Right renal pelvis (tissue), 4 donors: ENCODE measurements around the gene LY9. TPM values are rescaled to one million over a fixed set of nuclear protein-coding genes. Genes with fewer than 3 reads are reported as not detected.
"Not testable (repeated sequence)": the region's sequence is repeated elsewhere in the genome, so short reads cannot be mapped to it uniquely, and the experiment has no call there.

Experiments used
- DNase-seq, 4 donors: peaks; one replicate each; pipeline ENCODE4 v3.0.0-alpha.2; 2013; ENCODE audit warnings: low read depth in 4 of 4, low spot score in 3 of 4, missing footprints in 1 of 4
- polyA plus RNA-seq, 4 donors: library from polyadenylated mRNA; unstranded; fragments of 120-200 nt; gene quantifications; one replicate each; pipeline ENCODE4 v1.2.1, GENCODE V29; 2013; ENCODE audit not compliant: insufficient read length in 4 of 4

LY9 gene
- polyA plus RNA-seq, 4 donors, result 0.08 to 0.17 (median 0.10) TPM; not detected in 1

DNA sequence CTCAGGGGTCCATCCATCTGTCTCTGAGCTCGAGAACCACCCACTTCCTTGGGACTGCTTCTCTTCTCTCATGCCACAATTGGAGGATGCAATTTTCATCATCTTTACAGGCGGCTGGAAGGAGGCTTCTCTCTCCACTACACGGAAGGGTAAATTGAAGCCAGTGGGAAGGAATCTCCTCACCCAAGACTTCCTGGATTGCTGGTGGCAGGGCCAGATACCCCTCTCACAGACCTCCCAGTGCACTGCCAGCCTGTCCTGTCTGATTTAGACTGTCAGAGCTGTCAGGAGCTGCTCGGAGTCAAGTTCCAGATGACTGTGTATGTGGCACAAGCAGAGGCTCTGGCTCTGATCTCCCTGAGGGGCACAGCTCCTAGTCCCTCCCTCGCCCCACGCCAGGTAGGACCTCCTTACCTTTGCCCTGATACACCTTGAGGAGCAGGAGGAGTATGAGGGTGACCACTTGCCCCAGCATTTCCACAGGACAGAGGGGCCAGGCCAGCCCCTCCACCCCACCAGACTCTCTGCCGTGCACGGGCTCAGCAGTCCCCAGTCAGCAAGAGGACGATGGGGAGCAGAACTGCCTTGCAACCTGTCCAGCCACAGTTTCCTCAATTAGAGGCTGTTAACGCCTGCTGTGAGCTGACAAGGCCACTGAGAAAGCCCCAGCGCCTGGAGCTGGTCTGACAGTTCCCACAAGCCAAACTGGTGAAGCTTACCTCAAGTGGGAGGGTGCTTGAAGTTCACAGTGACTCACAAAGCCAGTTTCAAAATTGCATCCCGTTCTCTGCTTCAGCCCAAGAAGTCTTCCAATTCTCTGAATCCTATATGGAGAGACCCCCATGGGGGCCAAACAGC, 66.5 kb downstream of the LY9 start, which contains the start of gene CD244:
Gene CD244 (minus strand): TSS at position 685 of the 858 bp plus-strand sequence. CDS start 210 bp downstream, at position 475.
- DNase-seq, result no peak

DNA sequence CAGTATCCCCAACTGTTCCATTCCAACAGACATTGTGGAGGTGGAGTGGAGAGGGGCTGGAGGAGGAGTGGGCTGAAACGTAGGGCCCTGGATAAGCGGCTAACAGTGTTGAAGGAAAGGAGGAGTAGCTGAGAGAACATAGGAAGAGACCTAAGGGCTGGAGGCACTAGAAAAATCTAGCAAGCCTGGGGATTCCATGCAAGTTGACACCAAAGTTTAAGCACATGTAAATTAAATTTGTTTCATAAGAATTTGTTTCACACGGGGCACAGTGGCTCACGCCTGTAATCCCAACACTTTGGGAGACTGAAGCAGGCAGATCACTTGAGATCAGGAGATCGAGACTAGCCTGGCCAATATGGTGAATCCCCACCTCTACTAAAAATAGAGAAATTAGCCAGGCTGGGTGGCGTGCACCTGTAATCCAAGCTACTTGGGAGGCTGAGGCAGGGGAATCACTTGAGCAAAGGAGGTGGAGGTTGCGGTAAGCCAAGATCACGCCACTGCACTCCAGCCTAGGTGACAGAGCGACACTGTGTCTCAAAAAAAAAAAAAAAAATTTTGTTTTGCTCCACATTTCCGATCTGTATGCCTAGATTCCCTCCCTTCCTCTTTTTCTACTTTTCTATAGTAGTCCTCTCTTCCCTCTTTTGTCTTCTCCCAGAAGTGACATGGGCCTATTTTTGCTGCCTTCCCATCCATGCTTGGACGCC, 67.2 kb downstream of the LY9 start:
- DNase-seq, result no peak

DNA sequence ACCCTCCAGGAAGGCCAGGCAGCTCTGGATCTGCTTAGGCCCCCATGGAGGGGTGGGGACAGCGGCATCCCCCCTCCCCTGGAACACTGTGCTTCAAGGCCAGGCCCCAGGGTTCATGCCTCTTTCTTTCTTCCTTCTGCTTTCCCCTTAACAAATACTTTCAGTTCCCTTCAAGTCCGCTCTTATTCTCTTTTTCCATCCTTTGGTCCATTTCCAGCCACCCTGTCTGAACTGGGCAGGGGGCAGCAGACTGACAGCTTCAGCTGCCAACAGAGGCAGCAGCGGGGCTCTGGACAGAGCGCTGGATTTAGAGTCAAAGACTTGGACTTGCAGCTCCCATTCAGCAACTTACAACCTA, 67.8 kb downstream of the LY9 start:
- DNase-seq, result no peak

DNA sequence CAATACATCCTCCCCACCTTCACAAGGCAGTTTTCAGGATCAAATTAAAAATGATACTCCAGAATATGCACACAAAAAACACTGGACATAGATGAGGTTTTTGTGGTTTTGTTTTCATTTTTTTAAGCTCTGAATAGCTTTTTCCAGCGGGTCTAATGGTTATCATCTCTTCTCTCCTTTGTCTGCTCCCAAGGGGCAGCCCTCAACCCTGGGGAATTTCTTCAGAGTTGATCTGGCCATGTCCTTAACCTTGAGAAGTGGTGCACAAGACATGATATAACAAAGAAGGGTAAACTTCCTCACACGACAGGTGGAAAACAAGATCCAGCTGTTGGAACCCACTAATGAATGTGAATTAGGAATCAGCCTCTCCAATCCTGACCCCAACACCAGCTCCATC, 68.2 kb downstream of the LY9 start:
- DNase-seq, result no peak

DNA sequence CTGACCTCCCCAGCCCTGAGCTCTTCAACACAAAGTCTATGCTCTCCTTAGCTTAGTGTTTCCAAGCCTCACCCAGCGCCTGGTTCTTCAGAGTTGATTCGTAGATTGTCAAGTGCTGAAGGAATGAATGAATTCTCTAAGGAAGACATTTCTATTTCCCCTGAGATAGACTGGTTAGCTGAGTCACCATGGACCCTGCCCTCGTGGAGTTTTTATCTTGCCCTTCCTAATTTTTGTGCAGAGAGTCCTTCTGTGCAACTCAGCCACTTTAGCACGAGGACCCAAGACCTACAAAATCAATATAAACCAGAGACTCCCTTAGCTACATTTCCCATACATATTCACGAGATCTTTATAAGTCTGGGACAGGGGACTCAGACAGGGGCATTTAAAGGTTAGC, 69.4 kb downstream of the LY9 start:
- no peak for DNase-seq

DNA sequence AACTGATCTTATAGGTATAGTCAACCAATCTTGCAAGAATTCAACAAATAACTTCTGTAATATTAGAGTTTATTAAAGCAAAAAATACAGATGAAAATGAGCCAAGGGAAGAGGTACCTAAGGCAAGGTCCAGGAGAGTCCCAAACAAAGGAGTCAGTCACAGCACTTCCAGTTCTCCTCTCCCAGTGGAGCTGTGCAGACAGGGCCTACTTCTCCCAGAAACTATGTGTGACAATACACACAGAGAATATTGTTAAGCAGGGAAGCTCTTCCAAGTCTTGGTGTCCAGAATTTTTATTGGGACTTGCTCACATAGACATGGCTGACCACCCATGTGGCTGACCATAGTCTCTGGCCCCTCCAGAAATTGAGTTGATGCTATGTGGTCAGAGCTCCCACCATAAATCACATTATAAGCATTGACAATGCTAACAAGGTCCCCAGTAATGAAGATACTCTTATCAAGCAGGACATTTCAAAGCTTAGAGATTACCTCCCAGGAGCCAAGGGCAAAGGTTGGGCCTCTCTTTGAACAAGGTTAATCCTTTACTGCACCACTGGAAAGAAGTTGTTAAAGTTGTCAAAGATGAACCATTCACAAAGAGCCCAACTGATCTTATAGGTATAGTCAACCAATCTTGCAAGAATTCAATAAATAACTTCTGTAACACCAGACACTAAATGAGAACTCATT, 70.2 kb downstream of the LY9 start:
- no peak for DNase-seq

DNA sequence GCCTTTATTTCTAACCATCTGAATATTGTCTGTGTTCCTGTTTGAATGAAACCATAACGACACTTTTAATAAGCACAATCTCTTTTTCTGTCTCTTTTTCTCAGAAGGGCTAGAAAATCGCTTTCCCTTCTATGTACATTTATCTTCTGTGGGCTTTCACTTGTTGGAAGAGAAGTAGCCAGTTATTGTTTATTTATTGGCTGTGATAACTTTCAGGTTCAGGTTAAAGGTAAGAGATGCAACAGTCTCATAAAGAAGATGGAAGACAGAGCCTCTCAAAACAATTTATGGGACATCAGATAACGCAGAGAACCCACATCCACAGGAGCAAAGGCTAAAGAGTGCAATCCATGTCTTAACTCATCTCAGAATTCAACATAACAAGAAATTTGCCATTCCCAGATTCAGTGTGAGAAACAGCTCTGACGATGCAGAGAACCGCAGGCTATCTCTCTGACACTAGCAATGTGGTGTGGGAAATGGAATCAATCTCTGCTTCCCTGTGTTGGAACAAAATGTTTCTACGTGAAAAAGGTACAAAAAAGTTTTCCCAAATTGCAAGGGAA, 70.8 kb downstream of the LY9 start:
- DNase-seq, result no peak

DNA sequence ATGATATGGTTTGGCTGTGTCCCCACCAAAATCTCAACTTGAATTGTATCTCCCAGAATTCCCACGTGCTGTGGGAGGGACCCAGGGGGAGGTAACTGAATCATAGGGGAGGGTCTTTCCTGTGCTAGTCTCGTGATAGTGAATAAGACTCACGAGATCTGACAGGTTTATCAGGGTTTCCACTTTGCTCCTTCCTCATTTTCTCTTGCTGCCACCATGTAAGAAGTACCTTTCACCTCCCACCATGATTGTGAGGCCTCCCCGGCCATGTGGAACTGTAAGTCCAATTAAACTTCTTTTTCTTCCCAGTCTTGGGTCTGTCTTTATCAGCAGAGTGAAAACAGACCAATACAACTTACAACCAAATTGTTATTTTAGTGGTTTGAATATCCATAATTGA, 71.7 kb downstream of the LY9 start:
- DNase-seq, result not testable (repeated sequence)

DNA sequence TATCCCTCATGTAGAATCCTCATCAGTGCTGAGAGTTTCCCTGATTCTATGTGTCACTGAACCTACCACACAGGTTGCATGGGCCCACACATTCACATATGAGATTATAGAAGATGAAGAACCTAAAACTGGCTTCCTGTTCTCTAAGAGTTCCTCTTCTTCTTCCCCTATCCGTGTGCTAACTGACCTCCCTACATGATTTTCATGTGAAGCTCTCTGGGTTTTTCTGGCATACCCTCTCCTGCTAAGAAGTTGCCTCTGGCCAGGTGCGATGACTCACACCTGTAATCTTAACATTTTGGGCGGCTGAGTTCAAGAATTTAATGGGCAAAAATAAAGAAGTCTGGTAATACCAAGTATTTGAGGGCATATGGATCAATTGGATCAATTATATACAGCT, 72.2 kb downstream of the LY9 start:
- DNase-seq, result no peak

DNA sequence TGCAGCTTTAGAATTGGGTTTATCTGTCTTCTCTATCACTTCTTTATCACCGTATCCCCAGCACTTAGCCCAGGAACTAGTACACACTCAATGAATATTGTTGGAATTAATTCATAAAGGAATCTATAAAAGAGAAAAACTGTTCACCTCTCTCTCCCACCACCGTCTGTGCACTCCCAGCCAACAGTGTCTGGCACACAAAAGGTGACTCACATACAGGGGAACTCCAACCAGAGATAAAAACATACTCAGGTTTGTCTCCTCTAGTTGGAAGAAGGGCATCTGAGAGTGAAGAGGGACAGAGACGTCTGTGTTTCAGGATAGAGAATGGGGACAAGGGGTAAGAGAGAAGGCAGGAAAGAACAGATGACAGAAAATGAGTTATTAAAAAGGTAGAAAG, 79.0 kb downstream of the LY9 start:
- no peak for DNase-seq

DNA sequence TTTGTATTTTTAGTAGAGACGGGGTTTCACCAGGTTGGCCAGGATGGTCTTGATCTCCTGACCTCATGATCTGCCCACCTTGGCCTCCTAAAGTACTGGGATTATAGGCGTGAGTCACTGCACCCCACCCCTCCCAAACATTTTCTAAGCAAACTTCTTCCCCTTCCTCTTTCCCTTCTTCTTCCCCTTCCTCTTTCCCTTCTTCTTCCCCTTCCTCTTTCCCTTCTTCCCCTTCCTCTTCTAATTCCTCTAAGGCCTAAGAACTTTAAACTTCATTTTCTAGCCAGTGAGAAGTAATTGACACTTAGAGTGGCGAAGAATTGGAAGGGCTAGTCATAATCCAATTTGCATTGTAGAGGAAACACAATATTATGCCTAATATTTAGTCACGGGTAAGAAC, 79.6 kb downstream of the LY9 start:
- DNase-seq, result not testable (repeated sequence)

DNA sequence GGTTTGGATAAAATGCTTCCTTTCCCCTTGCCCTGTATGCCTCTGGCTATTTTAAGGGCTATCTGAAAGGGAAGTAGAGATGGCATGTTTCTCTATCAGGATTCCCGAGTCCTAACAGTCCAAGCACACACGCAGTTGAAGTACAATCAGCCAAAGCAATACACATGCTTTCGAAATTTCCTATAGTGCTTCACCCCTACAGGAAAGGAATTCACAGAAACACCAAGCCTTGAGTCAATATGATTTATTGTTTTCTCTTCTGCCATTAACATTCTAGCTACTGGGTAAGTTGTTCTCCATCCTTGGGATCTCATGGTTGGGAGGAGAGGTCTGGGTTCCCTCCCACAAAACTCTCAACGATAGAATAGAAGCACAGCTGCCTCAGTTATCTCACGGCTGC, 80.3 kb downstream of the LY9 start:
- DNase-seq, result no peak

DNA sequence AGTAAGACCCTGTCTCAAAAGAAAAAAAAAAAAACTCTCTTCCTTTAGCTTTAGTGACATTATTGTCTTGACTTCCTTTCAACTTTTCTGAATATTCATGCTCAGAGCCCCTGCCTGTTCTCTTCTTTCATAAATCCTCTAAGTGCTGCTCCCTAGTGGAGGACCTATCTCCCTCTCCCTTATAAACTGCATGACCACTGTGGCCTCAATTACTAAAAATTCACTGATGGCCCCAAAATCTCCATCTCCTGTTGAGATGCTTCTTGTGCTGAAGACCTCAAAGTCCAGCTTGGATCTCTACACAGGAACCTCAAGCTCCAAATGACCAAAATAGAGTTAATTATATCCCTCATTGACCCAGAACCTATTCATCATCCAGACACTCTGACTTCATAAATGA, 81.2 kb downstream of the LY9 start:
- DNase-seq, result no peak

Other genes starting within 250 kb of the LY9 start
- 1 to 10 TPM in 2 of 4 donors, under 1 TPM in 2; 0.70 to 1.6 (median 1.0) TPM for gene CD84, start 216.7 kb upstream of the LY9 start, polyA plus RNA-seq
- gene SLAMF1, start 149.1 kb upstream of the LY9 start, polyA plus RNA-seq, result under 1 TPM; 0.10 to 0.18 (median 0.16) TPM
- gene CD48, start 84.4 kb upstream of the LY9 start, polyA plus RNA-seq, result 1 to 10 TPM; 1.1 to 1.8 (median 1.5) TPM
- under 1 TPM; 0.18 to 0.61 (median 0.38) TPM for gene SLAMF7, start 56.9 kb upstream of the LY9 start, polyA plus RNA-seq
- under 1 TPM; 0.10 to 0.33 (median 0.21) TPM for gene CD244, start 66.7 kb downstream of the LY9 start, polyA plus RNA-seq
- 1 to 10 TPM; 1.3 to 3.5 (median 2.1) TPM for gene ITLN1, start 89.0 kb downstream of the LY9 start, polyA plus RNA-seq
- gene ITLN2, start 158.6 kb downstream of the LY9 start, polyA plus RNA-seq, result under 1 TPM in 1 of 4 donors, not detected in 3; 0.06 TPM
- gene F11R, start 225.0 kb downstream of the LY9 start, polyA plus RNA-seq, result 100 to 1,000 TPM in 1 of 4 donors, 10 to 100 TPM in 3; 81.3 to 103 (median 95.5) TPM
- 10 to 100 TPM; 44.6 to 80.5 (median 47.9) TPM for gene TSTD1, start 242.8 kb downstream of the LY9 start, polyA plus RNA-seq
- 10 to 100 TPM; 55.0 to 59.3 (median 56.6) TPM for gene USF1, start 249.8 kb downstream of the LY9 start, polyA plus RNA-seq